ENCODE results near the gene NR2F1.

The NR2F1 gene

GRCh38 chr5:93577854-93578812, 4.9 kb upstream of the NR2F1 start:
- no peak for DNase-seq

- DNase-seq: no peak
These were observed 4.0 kb upstream of the NR2F1 start for GRCh38 chr5:93578813-93579691.

GRCh38 chr5:93579692-93580062, 3.3 kb upstream of the NR2F1 start:
- no peak for DNase-seq

- DNase-seq: no peak
These were observed 2.7 kb upstream of the NR2F1 start for GRCh38 chr5:93580063-93580926.

DNA sequence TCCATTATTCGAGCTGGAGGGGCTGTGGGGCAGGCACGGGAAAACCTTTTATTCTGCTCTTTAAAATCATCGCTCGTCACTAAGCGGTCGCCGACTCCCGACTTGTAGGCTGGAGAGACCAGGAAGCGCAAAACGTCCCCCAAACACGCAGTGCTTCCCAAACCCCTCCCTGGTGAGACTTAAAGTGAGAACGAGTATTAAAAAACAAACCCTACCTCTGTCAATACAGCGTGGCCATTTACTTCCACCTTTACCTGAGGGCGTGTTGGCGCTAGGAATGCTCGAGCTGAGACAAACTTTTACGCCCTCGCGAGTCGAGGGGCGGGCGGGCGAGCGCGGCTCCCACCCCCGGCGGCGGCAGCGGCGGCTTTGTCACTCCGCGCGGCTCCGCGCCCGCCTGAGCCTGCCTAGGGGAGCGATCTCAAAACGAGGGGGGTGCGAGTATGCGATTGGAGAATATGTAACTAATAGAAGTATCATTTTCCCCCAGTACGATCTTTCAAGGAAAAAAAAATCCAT, 2.0 kb upstream of the NR2F1 start, which contains the start of gene NR2F1-AS1:
Gene NR2F1-AS1, minus strand, starts transcription at position 293 of the 519 bp plus-strand sequence.
- no peak for DNase-seq

GRCh38 chr5:93582167-93582462, 907 bp upstream of the NR2F1 start:
- no peak for DNase-seq

- DNase-seq: no peak
These were observed 381 bp downstream of the NR2F1 start for GRCh38 chr5:93583439-93583767.

- DNase-seq: no peak
These were observed 960 bp downstream of the NR2F1 start for GRCh38 chr5:93583768-93584595.

DNA sequence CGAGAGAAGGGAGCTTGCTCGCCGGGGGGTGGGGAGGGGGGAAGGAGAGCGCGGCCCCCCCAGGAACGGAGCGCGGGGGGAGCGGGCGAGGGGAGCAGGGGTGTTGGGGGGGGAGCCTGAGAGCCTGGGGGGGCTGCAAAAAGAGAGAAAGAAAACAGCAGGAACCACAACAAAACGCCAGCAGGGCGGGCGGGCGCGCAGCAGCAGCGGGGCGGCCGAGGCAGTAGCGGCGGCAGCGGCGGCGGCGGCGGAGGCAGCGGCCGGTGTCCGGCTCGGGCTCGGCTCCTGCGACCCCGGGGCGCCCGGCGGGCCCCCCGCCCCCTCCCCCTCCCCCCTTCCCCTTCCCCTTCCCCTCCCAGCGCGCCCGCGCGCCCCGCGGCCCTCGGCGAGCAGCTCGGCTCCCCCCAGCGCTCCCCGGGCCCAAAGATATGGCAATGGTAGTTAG, 1.6 kb downstream of the NR2F1 start:
- no peak for DNase-seq

DNA sequence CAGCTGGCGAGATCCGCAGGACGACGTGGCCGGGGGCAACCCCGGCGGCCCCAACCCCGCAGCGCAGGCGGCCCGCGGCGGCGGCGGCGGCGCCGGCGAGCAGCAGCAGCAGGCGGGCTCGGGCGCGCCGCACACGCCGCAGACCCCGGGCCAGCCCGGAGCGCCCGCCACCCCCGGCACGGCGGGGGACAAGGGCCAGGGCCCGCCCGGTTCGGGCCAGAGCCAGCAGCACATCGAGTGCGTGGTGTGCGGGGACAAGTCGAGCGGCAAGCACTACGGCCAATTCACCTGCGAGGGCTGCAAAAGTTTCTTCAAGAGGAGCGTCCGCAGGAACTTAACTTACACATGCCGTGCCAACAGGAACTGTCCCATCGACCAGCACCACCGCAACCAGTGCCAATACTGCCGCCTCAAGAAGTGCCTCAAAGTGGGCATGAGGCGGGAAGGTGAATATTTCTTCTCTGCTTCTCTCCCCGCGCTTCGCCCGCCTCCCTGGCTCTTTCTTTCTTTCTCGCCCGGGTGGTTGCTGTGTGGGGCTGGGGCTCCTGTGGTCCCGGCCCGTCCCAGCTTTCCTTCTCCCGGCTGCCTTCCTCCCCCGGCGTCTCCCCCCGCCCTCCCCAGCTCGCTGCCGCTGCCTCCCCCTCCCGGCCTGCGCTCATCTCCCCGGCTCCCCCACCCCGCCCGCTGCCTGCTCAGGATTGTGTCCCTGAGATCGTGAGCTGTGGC, 2.2 kb downstream of the NR2F1 start:
- no peak for DNase-seq

DNA sequence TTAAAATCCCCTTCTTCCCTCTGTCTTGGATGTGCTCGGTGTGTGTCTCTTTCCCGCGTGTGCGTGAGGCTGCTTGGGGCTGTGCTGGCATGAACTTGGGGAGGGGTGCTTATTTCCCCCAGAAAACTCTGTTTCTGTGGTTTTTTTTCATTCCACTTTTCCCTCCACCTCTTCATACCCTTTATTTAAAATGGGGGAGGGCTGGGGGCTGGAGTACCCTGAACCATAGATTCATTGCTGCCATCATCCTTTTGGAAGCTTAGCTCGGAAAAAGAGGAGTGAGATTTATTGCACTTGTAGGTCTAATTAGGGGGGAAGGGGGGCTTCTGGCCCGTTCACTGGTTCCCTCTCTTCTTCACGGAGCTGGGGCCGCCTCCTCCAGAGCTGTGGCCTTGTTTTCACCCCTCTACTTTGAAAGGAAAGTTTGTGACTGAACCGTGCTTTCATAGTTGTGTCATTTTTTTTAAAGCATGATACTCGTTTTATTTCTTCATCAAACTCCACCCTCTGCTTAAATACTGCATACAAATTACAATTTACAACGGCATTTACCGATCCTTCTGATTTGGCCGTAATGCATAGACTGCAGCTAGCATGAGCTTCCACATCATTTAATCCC, 2.9 kb downstream of the NR2F1 start:
- DNase-seq: no peak

DNA sequence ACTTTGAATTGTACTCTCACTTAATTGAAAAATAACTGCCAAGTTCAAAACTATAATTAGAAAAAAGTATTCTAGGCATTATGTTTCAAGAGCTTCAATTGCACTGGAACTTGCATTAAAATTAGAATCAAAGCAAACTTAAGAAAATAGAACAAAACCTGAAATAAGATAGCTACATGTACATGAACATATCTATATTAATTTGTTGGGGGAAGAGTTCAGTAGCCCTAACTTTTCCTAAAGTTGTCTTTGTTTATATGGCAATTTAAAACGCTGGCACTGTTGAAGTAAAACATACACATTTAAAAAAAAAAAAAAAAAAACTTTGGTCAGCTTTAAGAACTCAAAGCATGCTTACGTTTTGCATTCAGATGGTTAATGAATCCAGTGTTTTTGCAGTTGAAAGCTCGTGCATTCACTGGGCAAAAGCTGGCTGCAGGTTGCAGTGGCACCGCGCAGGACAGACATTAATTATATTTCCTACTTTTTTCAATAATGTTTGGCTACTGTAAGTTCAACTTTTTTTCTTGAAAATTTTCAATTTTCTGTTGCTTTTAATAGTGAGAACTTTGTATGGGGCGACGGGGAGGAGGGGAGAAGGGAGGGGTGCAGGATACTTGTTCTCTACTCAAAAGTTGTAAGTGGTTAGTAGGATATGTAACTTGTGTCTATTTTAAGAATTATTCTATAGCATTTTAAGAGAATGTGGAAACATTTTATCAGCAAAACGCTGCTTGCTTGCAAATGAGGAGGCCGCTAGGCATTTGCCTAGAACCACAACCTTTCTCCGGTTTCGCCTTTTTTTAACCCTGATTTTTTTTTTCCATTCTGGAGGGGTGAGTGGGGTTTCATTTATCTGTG, 3.9 kb downstream of the NR2F1 start:
- no peak for DNase-seq

DNA sequence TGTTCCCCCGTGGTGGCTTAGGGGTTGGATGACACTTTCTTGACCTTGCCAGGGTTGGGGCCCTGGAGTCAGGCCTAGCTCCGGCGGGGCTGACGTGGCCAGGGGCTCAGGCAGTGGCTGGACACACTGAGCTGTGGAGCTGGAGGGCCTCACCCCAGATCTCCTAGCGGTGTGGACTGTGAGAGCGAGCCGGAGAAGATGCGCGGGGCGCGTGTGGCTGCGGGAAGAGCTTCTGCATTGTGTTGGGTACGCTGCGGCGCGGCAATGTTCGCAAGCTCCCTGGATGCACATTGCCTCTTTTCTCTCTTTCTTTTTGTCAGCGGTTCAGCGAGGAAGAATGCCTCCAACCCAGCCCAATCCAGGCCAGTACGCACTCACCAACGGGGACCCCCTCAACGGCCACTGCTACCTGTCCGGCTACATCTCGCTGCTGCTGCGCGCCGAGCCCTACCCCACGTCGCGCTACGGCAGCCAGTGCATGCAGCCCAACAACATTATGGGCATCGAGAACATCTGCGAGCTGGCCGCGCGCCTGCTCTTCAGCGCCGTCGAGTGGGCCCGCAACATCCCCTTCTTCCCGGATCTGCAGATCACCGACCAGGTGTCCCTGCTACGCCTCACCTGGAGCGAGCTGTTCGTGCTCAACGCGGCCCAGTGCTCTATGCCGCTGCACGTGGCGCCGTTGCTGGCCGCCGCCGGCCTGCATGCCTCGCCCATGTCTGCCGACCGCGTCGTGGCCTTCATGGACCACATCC, 4.8 kb downstream of the NR2F1 start:
- no peak for DNase-seq

DNA sequence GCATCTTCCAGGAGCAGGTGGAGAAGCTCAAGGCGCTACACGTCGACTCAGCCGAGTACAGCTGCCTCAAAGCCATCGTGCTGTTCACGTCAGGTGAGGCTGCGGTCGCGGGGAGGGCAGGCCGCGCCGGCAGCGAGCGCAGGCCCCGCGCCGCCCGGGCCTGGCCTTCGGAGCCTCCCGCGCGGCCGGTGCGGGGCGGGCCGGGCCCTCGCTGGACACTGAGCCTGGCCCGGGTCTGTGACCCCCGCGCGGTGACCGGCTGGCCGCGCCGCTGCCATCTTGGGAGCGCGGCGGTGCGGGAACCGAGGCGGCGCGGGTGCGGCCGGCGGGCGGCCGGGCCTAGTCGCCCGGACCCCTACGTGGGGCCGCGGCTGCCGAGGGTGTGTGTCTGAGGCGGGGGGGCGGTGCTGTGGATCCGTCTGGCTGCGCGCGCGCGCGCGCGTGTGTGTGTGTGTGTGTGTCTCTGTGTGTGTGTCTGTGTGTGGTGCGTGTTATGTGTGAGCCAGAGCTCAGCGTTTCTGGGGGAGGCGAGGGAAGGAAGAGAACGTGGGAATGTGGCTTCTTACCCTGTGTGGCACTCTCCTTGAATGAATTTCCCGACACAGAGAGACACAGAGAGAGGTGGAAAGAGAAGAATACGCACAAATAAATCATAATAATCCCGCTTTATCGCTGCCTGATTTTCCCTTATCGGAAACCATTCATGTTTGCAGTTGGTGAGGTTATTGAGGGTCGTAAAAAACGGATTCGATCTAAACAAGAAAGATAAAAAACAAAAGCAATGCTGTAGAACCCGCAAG, 5.5 kb downstream of the NR2F1 start:
- DNase-seq: no peak

DNA sequence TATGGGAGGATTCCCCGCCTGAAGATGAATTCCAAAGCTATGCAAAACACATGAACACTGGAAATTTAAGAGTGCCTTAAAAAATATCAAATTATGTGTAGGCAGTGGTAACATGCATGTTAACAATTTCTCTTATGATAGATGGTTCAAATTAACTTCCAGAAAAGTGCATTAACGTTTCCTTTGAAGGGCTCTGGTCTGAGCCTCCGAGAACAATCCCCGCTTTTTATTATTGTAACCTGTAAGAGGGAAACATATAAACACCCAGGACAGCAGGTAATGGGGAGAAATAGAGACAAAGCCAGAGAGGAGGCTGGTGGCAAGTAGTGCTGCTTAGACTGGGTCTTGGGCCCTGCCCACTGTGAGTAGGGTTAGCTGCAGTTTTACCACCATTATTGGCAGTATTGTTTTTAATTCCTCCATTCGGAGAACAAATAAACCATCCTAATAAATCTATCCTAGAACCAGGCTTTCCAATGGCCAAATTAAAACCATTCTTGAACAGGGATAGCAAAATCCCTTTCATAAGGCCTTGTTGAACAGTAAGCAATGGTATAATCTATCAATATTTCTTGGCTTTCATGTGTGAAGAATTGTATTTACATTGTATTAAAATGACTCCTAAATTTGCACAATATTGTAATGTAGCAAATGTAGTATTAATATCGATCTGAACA, 6.3 kb downstream of the NR2F1 start:
- DNase-seq: no peak

- no peak for DNase-seq
These were observed 6.8 kb downstream of the NR2F1 start for GRCh38 chr5:93589829-93590215.

DNA sequence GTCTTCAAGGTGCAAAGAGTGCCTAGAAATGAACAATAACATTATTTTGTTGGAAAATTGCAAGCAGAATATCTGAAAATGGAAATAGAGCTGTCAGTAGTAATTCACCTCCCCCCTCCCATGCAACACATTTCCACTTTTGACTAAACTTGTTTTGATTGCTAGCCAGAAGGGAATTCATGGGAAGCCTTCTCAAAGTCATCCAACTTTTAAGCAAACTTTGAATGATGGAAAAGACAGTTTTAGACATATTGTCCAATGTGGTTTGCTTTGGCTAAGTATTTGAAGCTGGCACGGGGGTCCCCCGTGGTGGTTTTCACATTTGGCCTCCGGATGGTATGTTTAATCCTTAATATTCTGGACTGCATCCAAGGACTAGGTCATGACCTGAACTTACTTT, 7.5 kb downstream of the NR2F1 start:
- DNase-seq: no peak

Data from KG1 (cell line).